Keratinocyte (primary cell): ENCODE results near the gene KLRD1.

Experiments used
- CTCF ChIP-seq, 3 experiments: IDR thresholded peaks in 1 of 3; conservative IDR thresholded peaks in 1 of 3; optimal IDR thresholded peaks in 1 of 3; 2 replicates in 2 of 3; 3 replicates in 1 of 3; pipeline versions ENCODE3 to v1.5.1; 2011; ENCODE audit warnings: low read length in 3 of 3, mild to moderate bottlenecking in 3 of 3, moderate library complexity in 2 of 3, control low read depth in 1 of 3, inconsistent platforms in 1 of 3; ENCODE audit not compliant: insufficient read depth in 2 of 3; ENCODE audit errors: extremely low read depth in 1 of 3
- EZH2 ChIP-seq: IDR thresholded peaks from one replicate; pipeline ENCODE4 v1.6.1; 2012; ENCODE audit warnings: inconsistent platforms, mild to moderate bottlenecking, low read length, moderate library complexity

GRCh38 chr12:10365696-10366405, 58.2 kb downstream of the KLRD1 start:
- TF ChIP-seq CTCF (optimal IDR thresholded peaks at IDR 0.05 in 1 of 3, IDR thresholded peaks at IDR 0.05 in 1 of 3, conservative IDR thresholded peaks at IDR 0.05 in 1 of 3; ENCODE audit: extremely low read depth in 1 of 3, insufficient read depth in 2 of 3, low read length in 3 of 3) (peak; percentile 9 to 49 (median 37)), EZH2 (no peak)
